ENCODE measurements around the gene ABI1. TPM values are rescaled to one million over a fixed set of nuclear protein-coding genes. Genes with fewer than 3 reads are reported as not detected.

ABI1 gene
- total RNA-seq, 3 donors from 2014 or later (not counting 1 experiment from before 2014, with no cell fraction given), result 94.8 to 116 (median 113) TPM

DNA sequence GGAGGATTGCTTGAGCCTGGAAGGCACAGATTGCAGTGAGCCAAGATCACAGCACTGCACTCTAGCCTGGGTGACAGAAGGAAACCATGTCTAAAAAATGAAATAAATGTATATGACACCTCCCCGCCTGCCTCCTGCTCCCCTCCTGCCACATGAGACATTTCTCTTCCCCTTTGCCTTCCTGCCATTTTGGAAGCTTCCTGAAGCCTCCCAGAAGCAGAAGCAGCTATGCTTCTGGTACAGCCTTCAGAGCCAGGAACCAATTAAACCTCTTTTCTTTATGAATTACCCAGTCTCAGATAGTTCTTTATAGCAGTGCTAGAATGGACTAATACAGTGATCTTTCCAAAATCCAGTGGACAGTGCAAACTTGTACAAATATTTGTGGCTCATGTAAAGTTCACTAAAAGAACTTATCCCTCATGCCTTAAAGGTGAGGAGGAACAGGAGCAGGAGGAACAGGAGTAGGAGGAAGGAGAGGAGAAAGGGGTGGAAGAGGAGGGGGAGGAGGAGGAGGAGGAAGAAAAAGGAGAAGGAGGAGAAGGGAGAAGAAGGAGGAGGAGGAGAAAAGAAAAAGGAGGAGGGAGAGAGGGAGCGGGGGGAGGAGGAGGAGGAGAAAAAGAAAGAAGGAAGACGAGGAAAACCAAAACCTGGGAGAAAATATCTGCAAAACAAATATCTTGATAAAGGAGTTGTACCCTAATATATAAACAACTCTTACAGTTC, 2.8 kb upstream of the ABI1 start:
- Histone ChIP-seq H3K9me3 (ENCODE audit: control insufficient read depth, insufficient read depth, low read length) (no peaks in the 10 kb centered on the region), H3K4me1 (ENCODE audit: control insufficient read depth, insufficient read depth, low read length) (peaks cover 5% of the 10 kb centered on the region), H3K27ac (ENCODE audit: low read length) (no peak overlapping the region), H3K27me3 (ENCODE audit: control insufficient read depth, insufficient read depth, low read length) (no peaks in the 10 kb centered on the region), H3K36me3 (ENCODE audit: control insufficient read depth, insufficient read depth, low read length) (no peaks in the 10 kb centered on the region), H3K4me3 (ENCODE audit: low read length) (no peak overlapping the region)
- ATAC-seq (no peak), DNase-seq (no peak)
- Mint-ChIP-seq H3K36me3 (no peaks in the 10 kb centered on the region), H3K9me3 (no peaks in the 10 kb centered on the region), H3K4me3 (no peak overlapping the region), H3K27me3 (ENCODE audit: low read depth in 2 of 2) (peaks cover 3 to 7% of the 10 kb centered on the region in 2 donors), H3K4me1 (peaks cover 27 to 32% of the 10 kb centered on the region in 2 donors), H3K27ac (no peak overlapping the region)
- 85% methylated on average over 2 of the region's 3 CpGs for WGBS (ENCODE audit: insufficient coverage)
- intact Hi-C loops (cut with micrococcal nuclease), result loop anchor here (10.0 kb wide), 1 partner anchor 1671 kb away; the partner anchor contains the start of gene WAC
- TF ChIP-seq, protein P1, sequence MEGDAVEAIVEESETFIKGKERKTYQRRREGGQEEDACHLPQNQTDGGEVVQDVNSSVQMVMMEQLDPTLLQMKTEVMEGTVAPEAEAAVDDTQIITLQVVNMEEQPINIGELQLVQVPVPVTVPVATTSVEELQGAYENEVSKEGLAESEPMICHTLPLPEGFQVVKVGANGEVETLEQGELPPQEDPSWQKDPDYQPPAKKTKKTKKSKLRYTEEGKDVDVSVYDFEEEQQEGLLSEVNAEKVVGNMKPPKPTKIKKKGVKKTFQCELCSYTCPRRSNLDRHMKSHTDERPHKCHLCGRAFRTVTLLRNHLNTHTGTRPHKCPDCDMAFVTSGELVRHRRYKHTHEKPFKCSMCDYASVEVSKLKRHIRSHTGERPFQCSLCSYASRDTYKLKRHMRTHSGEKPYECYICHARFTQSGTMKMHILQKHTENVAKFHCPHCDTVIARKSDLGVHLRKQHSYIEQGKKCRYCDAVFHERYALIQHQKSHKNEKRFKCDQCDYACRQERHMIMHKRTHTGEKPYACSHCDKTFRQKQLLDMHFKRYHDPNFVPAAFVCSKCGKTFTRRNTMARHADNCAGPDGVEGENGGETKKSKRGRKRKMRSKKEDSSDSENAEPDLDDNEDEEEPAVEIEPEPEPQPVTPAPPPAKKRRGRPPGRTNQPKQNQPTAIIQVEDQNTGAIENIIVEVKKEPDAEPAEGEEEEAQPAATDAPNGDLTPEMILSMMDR (IDR thresholded peaks at IDR 0.05), result no peak

DNA sequence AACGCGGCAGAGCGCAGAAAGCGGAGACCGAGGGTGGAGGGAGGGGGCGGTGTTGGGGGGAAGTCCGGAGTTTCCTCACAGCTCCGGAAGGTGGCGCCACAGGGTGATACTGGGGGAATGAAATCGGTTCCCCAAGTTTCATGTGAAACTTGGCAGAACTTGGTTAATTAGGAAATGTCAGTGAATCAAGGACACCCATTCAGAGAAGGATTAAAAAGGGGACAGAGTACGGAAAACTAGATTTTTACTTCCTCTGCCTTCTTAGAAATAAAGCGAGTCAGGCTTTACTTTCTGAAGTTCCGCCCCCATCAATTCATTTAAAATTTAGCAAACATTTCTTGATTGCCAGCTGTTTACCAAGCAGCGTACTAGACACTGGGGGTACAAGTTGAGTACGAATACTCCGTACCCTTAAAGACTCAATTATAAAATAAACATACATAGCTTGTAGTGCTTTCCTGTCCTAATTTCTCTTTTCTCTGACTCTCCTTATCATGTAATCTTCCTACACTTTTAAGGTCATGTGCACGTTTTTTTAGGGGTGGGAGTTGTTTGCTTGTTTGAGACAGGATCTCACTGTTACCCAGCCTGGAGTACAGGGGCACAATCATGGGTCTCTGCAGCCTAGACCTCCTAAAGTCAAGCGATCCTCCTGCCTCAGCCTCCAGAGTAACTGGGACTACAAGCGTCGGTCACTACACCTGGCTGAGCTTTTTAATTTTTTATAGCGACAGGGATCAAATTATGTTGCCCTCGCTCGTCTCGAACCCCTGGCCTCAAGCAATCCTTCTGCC, 644 bp upstream of the ABI1 start:
- H3K4me1 ChIP-seq (ENCODE audit: control insufficient read depth, insufficient read depth, low read length), result peaks cover 21% of the 10 kb centered on the region
- intact Hi-C loops (cut with micrococcal nuclease), result loop anchor here (2.0 to 10.0 kb wide), 3 partner anchors 21 to 1673 kb away; partner anchors contain the start of genes MASTL, WAC and YME1L1
- H3K9me3 Mint-ChIP-seq, result no peaks in the 10 kb centered on the region
- H3K27me3 ChIP-seq (ENCODE audit: control insufficient read depth, insufficient read depth, low read length), result no peaks in the 10 kb centered on the region
- DNase-seq (no peak), ATAC-seq (no peak)
- H3K4me1 Mint-ChIP-seq, result peaks cover 43 to 47% of the 10 kb centered on the region in 2 donors
- H3K9me3 ChIP-seq (ENCODE audit: control insufficient read depth, insufficient read depth, low read length), result no peaks in the 10 kb centered on the region
- TF ChIP-seq, protein P1 (IDR thresholded peaks at IDR 0.05), result peak; percentile 81
- WGBS (ENCODE audit: insufficient coverage), result 42% methylated on average over 24 of the region's 24 CpGs
- peak overlapping the region; percentile 95 for H3K4me3 Mint-ChIP-seq
- H3K27ac Mint-ChIP-seq, result peak overlapping the region; percentile 94 to 98
- H3K27ac ChIP-seq (ENCODE audit: low read length), result peak overlapping the region; percentile 26
- H3K36me3 Mint-ChIP-seq, result no peaks in the 10 kb centered on the region
- H3K27me3 Mint-ChIP-seq (ENCODE audit: low read depth in 2 of 2), result peaks cover 3 to 7% of the 10 kb centered on the region in 2 donors
- H3K4me3 ChIP-seq (ENCODE audit: low read length), result no peak overlapping the region
- H3K36me3 ChIP-seq (ENCODE audit: control insufficient read depth, insufficient read depth, low read length), result no peaks in the 10 kb centered on the region

DNA sequence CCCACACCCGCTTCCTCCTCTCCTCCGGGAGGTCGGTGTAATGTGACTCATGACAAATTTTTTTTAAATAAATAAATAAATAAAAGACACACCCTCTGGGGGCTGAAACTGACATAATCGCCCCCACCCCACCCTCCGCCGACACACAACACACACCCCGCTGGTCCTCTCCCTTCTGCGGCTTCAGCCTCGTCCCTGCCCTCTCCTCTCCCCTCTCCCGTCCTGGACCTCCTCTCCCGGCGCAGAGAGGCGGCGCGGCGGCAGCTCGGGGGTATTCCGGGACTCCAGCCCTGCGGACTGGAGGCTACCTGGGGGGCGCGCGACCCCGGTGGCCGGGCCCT, 686 bp downstream of the ABI1 start:
- Histone ChIP-seq H3K9me3 (ENCODE audit: control insufficient read depth, insufficient read depth, low read length) (no peaks in the 10 kb centered on the region), H3K27ac (ENCODE audit: low read length) (peak overlapping the region; percentile 91), H3K4me1 (ENCODE audit: control insufficient read depth, insufficient read depth, low read length) (peaks cover 26% of the 10 kb centered on the region), H3K27me3 (ENCODE audit: control insufficient read depth, insufficient read depth, low read length) (no peaks in the 10 kb centered on the region), H3K36me3 (ENCODE audit: control insufficient read depth, insufficient read depth, low read length) (no peaks in the 10 kb centered on the region), H3K4me3 (ENCODE audit: low read length) (peak overlapping the region; percentile 78)
- H3K36me3 Mint-ChIP-seq, result no peaks in the 10 kb centered on the region
- DNase-seq (peak in 1 of 2 donors; percentile 74), ATAC-seq (peak; percentile 14 to 21 (median 15))
- peaks cover 3 to 7% of the 10 kb centered on the region in 2 donors for H3K27me3 Mint-ChIP-seq (ENCODE audit: low read depth in 2 of 2)
- H3K4me1 Mint-ChIP-seq, result peaks cover 49 to 52% of the 10 kb centered on the region in 2 donors
- 0% methylated on average over 22 of the region's 24 CpGs for WGBS (ENCODE audit: insufficient coverage)
- TF ChIP-seq, protein P1 (IDR thresholded peaks at IDR 0.05), result no peak
- no peaks in the 10 kb centered on the region for H3K9me3 Mint-ChIP-seq
- peak overlapping the region; percentile 94 to 98 for H3K27ac Mint-ChIP-seq
- H3K4me3 Mint-ChIP-seq, result peak overlapping the region; percentile 95
- intact Hi-C loops (cut with micrococcal nuclease), result loop anchor here (2.0 to 10.0 kb wide), 3 partner anchors 23 to 1675 kb away; partner anchors contain the start of genes MASTL, WAC and YME1L1

Data from natural killer cell (primary cell).